ENCODE results near the gene HSPA12B.

Gene HSPA12B

DNA sequence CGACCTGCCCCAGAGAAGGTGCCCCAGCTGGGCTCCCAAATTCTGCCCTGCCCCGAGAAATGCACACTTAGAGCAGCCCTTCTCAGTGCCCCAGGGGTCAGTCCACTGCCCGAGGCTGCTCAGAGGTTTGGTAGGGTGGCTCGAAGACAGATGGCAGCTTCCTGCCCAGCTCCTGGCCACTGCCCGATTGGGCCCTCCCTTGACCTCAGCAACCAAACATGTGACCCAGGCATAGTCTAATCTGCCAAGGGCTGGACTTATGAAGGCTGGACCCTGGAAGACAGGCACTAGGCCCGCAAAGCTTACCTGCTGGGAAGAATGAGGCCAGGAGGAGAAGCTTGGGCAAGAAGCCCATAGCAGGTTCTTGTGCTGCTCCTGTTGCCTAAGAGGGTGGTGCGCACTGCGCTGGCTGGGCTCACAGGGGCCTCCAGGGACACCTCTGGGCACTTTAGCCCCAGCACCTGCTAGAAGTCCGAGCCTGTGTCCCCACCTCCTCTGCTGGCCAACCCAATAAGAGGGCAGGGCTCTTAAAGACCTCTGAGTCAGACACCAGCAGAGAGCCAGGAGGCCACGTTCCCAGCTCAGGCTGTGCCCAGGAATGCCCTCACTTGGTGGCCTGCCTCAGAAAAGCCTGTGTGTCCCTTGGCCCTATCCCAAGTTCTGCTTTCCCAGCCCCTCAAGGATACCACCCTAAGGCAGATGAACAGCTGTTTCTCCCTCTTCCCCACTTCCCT lies 25.5 kb upstream of the HSPA12B start:
- H3K4me3 ChIP-seq (ENCODE audit: low read depth, low read length) = no peak overlapping the region
- ChIA-PET POLR2A (no interaction called here), CTCF (interaction anchor here (0.6 to 3.7 kb wide), 12 partner anchors 9 to 634 kb away, joined by 3 to 22 read pairs (median 4); no protein-coding TSS in a partner anchor)
- no peaks in the 10 kb centered on the region for H3K36me3 ChIP-seq (ENCODE audit: control insufficient read depth in 2 of 2, insufficient read depth in 1 of 2, low read length in 2 of 2)
- no peaks in the 10 kb centered on the region for H3K4me1 ChIP-seq (ENCODE audit: control insufficient read depth, insufficient read depth, low read length)
- no peak overlapping the region for H3K27ac ChIP-seq (ENCODE audit: extremely low read depth, low read depth, low read length)
- no peak for TF ChIP-seq ZSCAN16 (tag by site-specific recombination; IDR thresholded peaks at IDR 0.05)
- no peak for TF ChIP-seq ZNF324 (tag by site-specific recombination; IDR thresholded peaks at IDR 0.05)
- TF ChIP-seq ZNF777 (tag by site-specific recombination; IDR thresholded peaks at IDR 0.05; ENCODE audit: borderline replicate concordance) = no peak
- no peak for TF ChIP-seq EGR2 (tag by site-specific recombination; IDR thresholded peaks at IDR 0.05; ENCODE audit: low read depth)
- no peak for TF ChIP-seq ZNF132 (tag by site-specific recombination; IDR thresholded peaks at IDR 0.05; ENCODE audit: borderline replicate concordance)
- no peak for TF ChIP-seq REPIN1 (tag by site-specific recombination; IDR thresholded peaks at IDR 0.05; ENCODE audit: low read depth)
- TF ChIP-seq ZNF202 (tag by site-specific recombination; IDR thresholded peaks at IDR 0.05; ENCODE audit: borderline replicate concordance) = no peak
- TF ChIP-seq ZNF354C (tag by site-specific recombination; IDR thresholded peaks at IDR 0.05; ENCODE audit: borderline replicate concordance, low read depth) = no peak
- TF ChIP-seq BCL11A (tag by site-specific recombination; IDR thresholded peaks at IDR 0.05; ENCODE audit: low read depth) = no peak
- TF ChIP-seq PRDM4 (tag by site-specific recombination; IDR thresholded peaks at IDR 0.05) = no peak
- TF ChIP-seq ZNF654 (tag by site-specific recombination; IDR thresholded peaks at IDR 0.05; ENCODE audit: low read depth) = no peak
- no peak for TF ChIP-seq ZNF548 (tag by site-specific recombination; IDR thresholded peaks at IDR 0.05)
- no peak for TF ChIP-seq ZNF529 (tag by site-specific recombination; IDR thresholded peaks at IDR 0.05; ENCODE audit: insufficient replicate concordance)
- TF ChIP-seq SALL2 (tag by site-specific recombination; IDR thresholded peaks at IDR 0.05; ENCODE audit: borderline replicate concordance) = no peak
- no peak for TF ChIP-seq PRDM10 (tag by site-specific recombination; IDR thresholded peaks at IDR 0.05)
- no peak for TF ChIP-seq ZNF2 (tag by site-specific recombination; IDR thresholded peaks at IDR 0.05)
- no peak for TF ChIP-seq ZNF175 (tag by site-specific recombination; IDR thresholded peaks at IDR 0.05)
- H3K9me3 ChIP-seq (ENCODE audit: control insufficient read depth, insufficient read depth, low read depth, low read length) = no peaks in the 10 kb centered on the region

DNA sequence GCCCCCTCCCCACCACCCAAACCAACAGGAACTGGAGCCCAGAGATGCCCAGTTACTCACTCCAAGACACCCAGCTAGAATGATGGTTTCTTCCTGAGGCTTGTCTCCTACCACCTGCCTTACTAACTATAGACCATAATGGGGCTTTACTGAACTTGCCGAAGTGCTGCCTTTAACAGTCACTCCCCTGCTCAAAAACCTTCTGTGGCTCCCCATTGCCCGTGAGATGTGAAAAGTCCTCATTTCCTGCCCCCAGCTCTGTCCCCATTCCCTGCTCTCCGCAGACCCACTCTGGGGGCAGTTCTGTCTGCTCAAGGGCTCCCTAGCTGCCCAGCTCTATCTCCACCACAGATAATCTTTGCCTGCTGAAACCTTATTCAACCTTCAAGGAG lies 25.0 kb upstream of the HSPA12B start:
- Histone ChIP-seq H3K4me3 (ENCODE audit: low read depth, low read length) (no peak overlapping the region), H3K27ac (ENCODE audit: extremely low read depth, low read depth, low read length) (no peak overlapping the region), H3K9me3 (ENCODE audit: control insufficient read depth, insufficient read depth, low read depth, low read length) (no peaks in the 10 kb centered on the region), H3K36me3 (ENCODE audit: control insufficient read depth in 2 of 2, insufficient read depth in 1 of 2, low read length in 2 of 2) (no peaks in the 10 kb centered on the region), H3K4me1 (ENCODE audit: control insufficient read depth, insufficient read depth, low read length) (no peaks in the 10 kb centered on the region)
- CTCF ChIA-PET = interaction anchor here (0.6 to 3.7 kb wide), 12 partner anchors 8 to 144 kb away, joined by 3 to 22 read pairs (median 4); no protein-coding TSS in a partner anchor
- POLR2A ChIA-PET = interaction anchor here (0.5 kb wide), 1 partner anchor 335 kb away, joined by 3 read pairs; no protein-coding TSS in a partner anchor
- no peak for TF ChIP-seq GLI4 (tag by site-specific recombination; IDR thresholded peaks at IDR 0.05)
- TF ChIP-seq ZNF16 (tag by site-specific recombination; IDR thresholded peaks at IDR 0.05; ENCODE audit: low read depth) = peak; percentile 74; the same call in 1 of the 2 replicates
